IMR-90 (cell line): ENCODE measurements around the gene ATP13A2. TPM values are rescaled to one million over a fixed set of nuclear protein-coding genes. Genes with fewer than 3 reads are reported as not detected.

Source experiments
- ATAC-seq: fragments of 200-7000 bp; cut with Tn5 transposase; 2 replicates; pipeline ENCODE4 v1.9.1; 2020; ENCODE audit warnings: low read depth, mild to moderate bottlenecking, moderate library complexity
- BruUV-seq: library from RNA; stranded (reverse); fragments of 400-500 nt; replicated peaks from 2 replicates; lab custom pipeline; 2021; lab: Mats Ljungman, UMichigan
- CTCF ChIA-PET: fragments of 300-600 bp; formaldehyde crosslinking; extraction: SDS; loops from one replicate; lab custom pipeline; 2021; ENCODE audit warnings: antibody characterized with exemption; lab: Yijun Ruan, JAX
- POLR2A ChIA-PET: fragments of 300-600 bp; sonication (Branson Sonifier 250); formaldehyde crosslinking; loops from one replicate; lab custom pipeline; 2022; ENCODE audit warnings: antibody characterized with exemption; ENCODE audit not compliant: unreplicated experiment; lab: Charles Lee
- DNase-seq: peaks from one replicate; pipeline ENCODE4 v3.0.0; 2013
- H2AFZ ChIP-seq: replicated peaks from 2 replicates; pipeline ENCODE3; 2013; ENCODE audit warnings: low read length, mild to moderate bottlenecking; ENCODE audit not compliant: poor library complexity
- H2AK5ac ChIP-seq: 2 replicates; pipeline ENCODE4 v1.6.1; 2013; ENCODE audit warnings: low read depth, low read length, inconsistent platforms
- H2AK9ac ChIP-seq: replicated peaks from 2 replicates; pipeline ENCODE3; 2013; ENCODE audit warnings: mild to moderate bottlenecking, low read depth, low read length, moderate library complexity; ENCODE audit not compliant: poor library complexity
- H2BK120ac ChIP-seq: 2 replicates; pipeline ENCODE4 v1.6.1; 2013; ENCODE audit warnings: low read depth, low read length, inconsistent platforms
- H2BK15ac ChIP-seq: 3 replicates; pipeline ENCODE4 v1.6.1; 2013; ENCODE audit warnings: low read depth, low read length, inconsistent platforms
- H2BK20ac ChIP-seq: 2 replicates; pipeline ENCODE4 v1.6.1; 2013; ENCODE audit warnings: low read depth, mild to moderate bottlenecking, inconsistent platforms, low read length, moderate library complexity
- H2BK5ac ChIP-seq: 2 replicates; pipeline ENCODE4 v1.6.1; 2013; ENCODE audit warnings: mild to moderate bottlenecking, low read depth, low read length, inconsistent platforms; ENCODE audit not compliant: poor library complexity, severe bottlenecking
- H3K14ac ChIP-seq: replicated peaks from 2 replicates; pipeline ENCODE4 v1.6.1; 2013; ENCODE audit warnings: low read depth, low read length, inconsistent platforms
- H3K18ac ChIP-seq: 2 replicates; pipeline ENCODE4 v1.6.1; 2013; ENCODE audit warnings: low read depth, low read length, control low read depth
- H3K23ac ChIP-seq: 2 replicates; pipeline ENCODE4 v1.6.1; 2013; ENCODE audit warnings: low read depth, low read length, inconsistent platforms
- H3K27ac ChIP-seq: 2 replicates; pipeline ENCODE4 v1.5.1; 2013; ENCODE audit warnings: mild to moderate bottlenecking, control low read depth, low read length; ENCODE audit not compliant: insufficient read depth
- H3K27me3 ChIP-seq: 2 replicates; pipeline ENCODE4 v1.6.1; 2013; ENCODE audit warnings: low read length; ENCODE audit not compliant: control insufficient read depth, insufficient read depth
- H3K36me3 ChIP-seq: 2 replicates; pipeline ENCODE4 v1.6.1; 2013; ENCODE audit warnings: low read length, mixed read lengths; ENCODE audit not compliant: control insufficient read depth, insufficient read depth
- H3K4ac ChIP-seq: 2 replicates; pipeline ENCODE4 v1.6.1; 2013; ENCODE audit warnings: low read depth, low read length, inconsistent platforms
- H3K4me1 ChIP-seq: 2 replicates; pipeline ENCODE4 v1.6.1; 2013; ENCODE audit warnings: low read length, mixed read lengths; ENCODE audit not compliant: control insufficient read depth, insufficient read depth
- H3K4me2 ChIP-seq: 2 replicates; pipeline ENCODE4 v1.6.1; 2013; ENCODE audit warnings: low read depth, mild to moderate bottlenecking, control low read depth, low read length, moderate library complexity
- H3K4me3 ChIP-seq: 2 replicates; pipeline ENCODE4 v1.5.1; 2013; ENCODE audit warnings: low read depth, mild to moderate bottlenecking, control low read depth, low read length, moderate library complexity; ENCODE audit not compliant: insufficient read depth
- H3K56ac ChIP-seq: 2 replicates; pipeline ENCODE4 v1.6.1; 2013; ENCODE audit warnings: low read length, inconsistent platforms; ENCODE audit not compliant: insufficient read depth; ENCODE audit errors: extremely low read depth
- H3K79me1 ChIP-seq, 2 experiments: 2 replicates each; pipeline ENCODE4 v1.6.1; 2013; ENCODE audit warnings: low read length in 2 of 2, inconsistent platforms in 1 of 2, low read depth in 1 of 2
- H3K9ac ChIP-seq: 2 replicates; pipeline ENCODE4 v1.6.1; 2013; ENCODE audit warnings: low read depth, low read length, control low read depth
- H3K9me1 ChIP-seq: 2 replicates; pipeline ENCODE4 v1.6.1; 2013; ENCODE audit warnings: low read length, inconsistent platforms; ENCODE audit not compliant: insufficient read depth
- H3K9me3 ChIP-seq: 2 replicates; pipeline ENCODE4 v1.6.1; 2013; ENCODE audit warnings: low read length; ENCODE audit not compliant: control insufficient read depth, insufficient read depth
- H4K20me1 ChIP-seq: 2 replicates; pipeline ENCODE4 v1.6.1; 2013; ENCODE audit warnings: low read length, inconsistent platforms; ENCODE audit not compliant: insufficient read depth
- H4K5ac ChIP-seq: 2 replicates; pipeline ENCODE4 v1.6.1; 2013; ENCODE audit warnings: mild to moderate bottlenecking, low read depth, low read length, control low read depth
- H4K8ac ChIP-seq, 2 experiments: 2 replicates each; pipeline ENCODE4 v1.6.1; 2013; ENCODE audit warnings: low read depth in 2 of 2, low read length in 2 of 2, control low read depth in 1 of 2, inconsistent platforms in 1 of 2
- H4K91ac ChIP-seq: 2 replicates; pipeline ENCODE4 v1.6.1; 2013; ENCODE audit warnings: low read depth, low read length, inconsistent platforms; ENCODE audit not compliant: insufficient read depth
- BHLHE40 ChIP-seq: fragments of 150-350 bp; IDR thresholded peaks from 2 replicates; pipeline ENCODE4 v1.6.1; 2016; ENCODE audit warnings: mild to moderate bottlenecking, low read depth, low read length
- CEBPB ChIP-seq: IDR thresholded peaks from 2 replicates; pipeline ENCODE4 v1.6.1; 2012; ENCODE audit warnings: low read depth, low read length, improper control_type of control experiment
- FOS ChIP-seq: fragments of 150-350 bp; IDR thresholded peaks from 2 replicates; pipeline ENCODE4 v1.6.1; 2016; ENCODE audit warnings: low read depth, low read length
- MAFK ChIP-seq: IDR thresholded peaks from 2 replicates; pipeline ENCODE4 v1.6.1; 2012; ENCODE audit warnings: low read depth, low read length, improper control_type of control experiment
- MAZ ChIP-seq: IDR thresholded peaks from 2 replicates; pipeline ENCODE4 v1.6.1; 2012; ENCODE audit warnings: low read depth, mild to moderate bottlenecking, low read length, improper control_type of control experiment, moderate library complexity, borderline replicate concordance
- NFE2L2 ChIP-seq: fragments of 150-350 bp; IDR thresholded peaks from 2 replicates; pipeline ENCODE4 v1.6.1; 2016; ENCODE audit warnings: low read depth, mild to moderate bottlenecking, low read length
- POLR2A ChIP-seq: IDR thresholded peaks from 2 replicates; pipeline ENCODE4 v1.6.1; 2012; ENCODE audit warnings: mild to moderate bottlenecking, low read depth, low read length
- RAD21 ChIP-seq: IDR thresholded peaks from 2 replicates; pipeline ENCODE4 v1.6.1; 2012; ENCODE audit warnings: low read length, improper control_type of control experiment
- RCOR1 ChIP-seq: IDR thresholded peaks from 2 replicates; pipeline ENCODE4 v1.6.1; 2012; ENCODE audit warnings: mild to moderate bottlenecking, low read length, improper control_type of control experiment; ENCODE audit not compliant: insufficient replicate concordance
- RFX5 ChIP-seq: IDR thresholded peaks from 2 replicates; pipeline ENCODE4 v1.8.0; 2012; ENCODE audit warnings: low read depth, mild to moderate bottlenecking, low read length, moderate library complexity
- SMC3 ChIP-seq: fragments of 150-350 bp; IDR thresholded peaks from 2 replicates; pipeline ENCODE4 v1.6.1; 2016; ENCODE audit warnings: low read depth, mild to moderate bottlenecking, antibody characterized with exemption, low read length, moderate library complexity
- WGBS, 2 experiments: methylation state at CpG; one replicate each; pipeline versions ENCODE4 v1.1.5 to v1.1.7; 2013; ENCODE audit warnings: missing lambda C conversion rate in 2 of 2; ENCODE audit not compliant: insufficient read length in 1 of 2; ENCODE audit errors: extremely low coverage in 2 of 2; 5-methylcytosine and 5-hydroxymethylcytosine counted together
- dilution Hi-C: fragments of 300-500 bp; cut with HindIII; formaldehyde crosslinking; loops from one replicate; pipeline ENCODE4 v1.14.3; 2018; ENCODE audit warnings: low sequenced_read_pairs; ENCODE audit not compliant: unreplicated experiment
- in situ Hi-C: fragments of 300-500 bp; cut with MboI; formaldehyde crosslinking; loops from 3 replicates; pipeline ENCODE4 v1.14.3; 2019; ENCODE audit warnings: low sequenced_read_pairs, inconsistent platforms, mixed read lengths
- intact Hi-C: fragments of 100-400 bp; cut with micrococcal nuclease; formaldehyde crosslinking; loops from 2 replicates; pipeline ENCODE4 v1.10.0; 2022
- polyA plus RNA-seq, 3 experiments: library from polyadenylated mRNA; depleted of rRNA; stranded (reverse); fragments of >200 nt; gene quantifications; 2 replicates each; pipeline ENCODE4 v1.2.3, GENCODE V29; 2012; ENCODE audit warnings: low replicate concordance in 1 of 3
- total RNA-seq: library from RNA; depleted of rRNA; stranded (reverse); fragments of >200 nt; gene quantifications from 2 replicates; pipeline ENCODE4 v1.2.3, GENCODE V29; 2012
- TF ChIP-seq, protein P1 (sequence below): fragments of 150-350 bp; IDR thresholded peaks from 2 replicates; pipeline ENCODE4 v1.6.1; 2016; ENCODE audit warnings: low read depth, mild to moderate bottlenecking, low read length, moderate library complexity, borderline replicate concordance
- TF ChIP-seq, protein P2 (sequence below): conservative IDR thresholded peaks from 2 replicates; pipeline ENCODE4 v1.5.1; 2012; ENCODE audit warnings: mild to moderate bottlenecking, low read depth, low read length, improper control_type of control experiment
- TF ChIP-seq, protein P3 (sequence below): fragments of 150-350 bp; IDR thresholded peaks from 2 replicates; pipeline ENCODE4 v1.6.1; 2017; ENCODE audit warnings: mild to moderate bottlenecking, antibody characterized with exemption, low read length, low read depth

The ATP13A2 gene
- total and polyA plus RNA-seq, 2 of the 4 experiments (the other 2 are of a cell fraction), result 5.7 to 18.9 TPM

DNA sequence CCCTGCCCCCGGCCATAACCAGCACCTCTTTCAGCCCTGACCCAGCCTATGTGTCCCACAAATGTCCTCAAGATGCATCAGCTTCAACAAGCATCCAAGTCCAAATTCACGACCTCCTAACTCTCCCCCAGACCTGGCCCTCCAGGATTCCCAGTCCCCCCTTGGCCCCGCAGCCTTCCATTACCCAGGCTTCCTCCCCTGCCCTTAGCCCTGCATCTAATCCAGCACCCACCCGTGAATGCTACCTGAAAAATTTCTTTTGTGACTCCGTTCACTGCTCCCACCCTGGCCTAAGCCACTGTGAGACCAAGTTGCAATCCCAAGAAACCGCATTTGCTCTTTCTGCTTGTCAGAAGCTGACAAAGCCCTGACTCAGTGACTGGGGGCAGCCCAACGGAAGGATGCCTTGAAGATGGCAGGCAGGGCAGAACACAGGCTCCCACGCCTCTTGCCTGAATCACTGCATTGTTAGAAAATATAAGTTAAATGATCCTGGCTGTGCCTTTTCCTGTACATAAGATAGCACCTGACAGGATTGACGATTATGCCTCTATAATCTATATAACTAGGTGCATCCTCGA, 30.4 kb downstream of the ATP13A2 start:
- Histone ChIP-seq H2BK15ac (0 out of 3 replicates have a peak overlapping the region, but pooled peaks have one; percentile 15), H3K4me3 (no peak overlapping the region), H3K36me3 (no peaks in the 10 kb centered on the region; the same call in 1 of the 2 replicates), H3K9ac (no peak overlapping the region), H3K4me1 (peaks cover 9% of the 10 kb centered on the region; the same call in 1 of the 2 replicates), H3K9me1 (no peaks in the 10 kb centered on the region), H3K56ac (no peak overlapping the region), H4K20me1 (peaks cover 3% of the 10 kb centered on the region; the same call in 1 of the 2 replicates), H4K91ac (no peak overlapping the region), H4K5ac (no peak overlapping the region), H4K8ac (0 out of 4 replicates have a peak overlapping the region, but pooled peaks of 1 of the 2 experiments have one; percentile 20), H3K23ac (peak overlapping the region; percentile 6; the same call in 1 of the 2 replicates), H3K4me2 (no peak overlapping the region), H2AK5ac (peak overlapping the region; percentile 0; the same call in 1 of the 2 replicates), H2BK5ac (no peak overlapping the region), H3K14ac (peak overlapping the region; percentile 12; the same call in 1 of the 2 replicates), H2BK120ac (peak overlapping the region; percentile 7), H3K9me3 (no peaks in the 10 kb centered on the region), H3K4ac (peak overlapping the region; percentile 7), H2BK20ac (peak overlapping the region; percentile 50; the same call in 1 of the 2 replicates), H3K79me1 (no peaks in the 10 kb centered on the region; a peak in 1 of 4 replicates), H3K27ac (no peak overlapping the region), H2AK9ac (peak overlapping the region; percentile 49), H2AFZ (peak overlapping the region; percentile 69), H3K18ac (no peak overlapping the region), H3K27me3 (no peaks in the 10 kb centered on the region)
- CTCF ChIA-PET, result interaction anchor here (0.5 to 1.3 kb wide), 2 partner anchors 64 to 360 kb away, joined by 3 to 4 read pairs; no protein-coding TSS in a partner anchor
- in situ Hi-C loops, result no loop called here
- ATAC-seq (peak; percentile 27; the same call in 1 of the 2 replicates), DNase-seq (peak; percentile 92)
- WGBS, 2 experiments, result 62% methylated on average over 2 of the region's 10 CpGs; no CpG with 5 or more reads in 1 of the 2 experiments
- no TSS peak for BruUV-seq
- dilution Hi-C loops, result no loop called here
- POLR2A ChIA-PET, result no interaction called here
- intact Hi-C loops, result no loop called here
- peak; percentile 51 for TF ChIP-seq MAFK
- TF ChIP-seq CEBPB, result peak; percentile 68; the same call in 1 of the 2 replicates
- TF ChIP-seq, protein P1, sequence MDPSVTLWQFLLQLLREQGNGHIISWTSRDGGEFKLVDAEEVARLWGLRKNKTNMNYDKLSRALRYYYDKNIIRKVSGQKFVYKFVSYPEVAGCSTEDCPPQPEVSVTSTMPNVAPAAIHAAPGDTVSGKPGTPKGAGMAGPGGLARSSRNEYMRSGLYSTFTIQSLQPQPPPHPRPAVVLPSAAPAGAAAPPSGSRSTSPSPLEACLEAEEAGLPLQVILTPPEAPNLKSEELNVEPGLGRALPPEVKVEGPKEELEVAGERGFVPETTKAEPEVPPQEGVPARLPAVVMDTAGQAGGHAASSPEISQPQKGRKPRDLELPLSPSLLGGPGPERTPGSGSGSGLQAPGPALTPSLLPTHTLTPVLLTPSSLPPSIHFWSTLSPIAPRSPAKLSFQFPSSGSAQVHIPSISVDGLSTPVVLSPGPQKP, result no peak
- no peak for TF ChIP-seq RFX5
- TF ChIP-seq, protein P2, sequence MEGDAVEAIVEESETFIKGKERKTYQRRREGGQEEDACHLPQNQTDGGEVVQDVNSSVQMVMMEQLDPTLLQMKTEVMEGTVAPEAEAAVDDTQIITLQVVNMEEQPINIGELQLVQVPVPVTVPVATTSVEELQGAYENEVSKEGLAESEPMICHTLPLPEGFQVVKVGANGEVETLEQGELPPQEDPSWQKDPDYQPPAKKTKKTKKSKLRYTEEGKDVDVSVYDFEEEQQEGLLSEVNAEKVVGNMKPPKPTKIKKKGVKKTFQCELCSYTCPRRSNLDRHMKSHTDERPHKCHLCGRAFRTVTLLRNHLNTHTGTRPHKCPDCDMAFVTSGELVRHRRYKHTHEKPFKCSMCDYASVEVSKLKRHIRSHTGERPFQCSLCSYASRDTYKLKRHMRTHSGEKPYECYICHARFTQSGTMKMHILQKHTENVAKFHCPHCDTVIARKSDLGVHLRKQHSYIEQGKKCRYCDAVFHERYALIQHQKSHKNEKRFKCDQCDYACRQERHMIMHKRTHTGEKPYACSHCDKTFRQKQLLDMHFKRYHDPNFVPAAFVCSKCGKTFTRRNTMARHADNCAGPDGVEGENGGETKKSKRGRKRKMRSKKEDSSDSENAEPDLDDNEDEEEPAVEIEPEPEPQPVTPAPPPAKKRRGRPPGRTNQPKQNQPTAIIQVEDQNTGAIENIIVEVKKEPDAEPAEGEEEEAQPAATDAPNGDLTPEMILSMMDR, result no peak
- no peak for TF ChIP-seq SMC3
- TF ChIP-seq MAZ, result peak; percentile 62; the same call in 1 of the 2 replicates
- no peak for TF ChIP-seq RAD21
- 0 out of 2 replicates have a peak, but pooled peaks have one; percentile 32 for TF ChIP-seq POLR2A
- TF ChIP-seq BHLHE40, result peak; percentile 47; the same call in 1 of the 2 replicates
- no peak for TF ChIP-seq RCOR1
- TF ChIP-seq, protein P3, sequence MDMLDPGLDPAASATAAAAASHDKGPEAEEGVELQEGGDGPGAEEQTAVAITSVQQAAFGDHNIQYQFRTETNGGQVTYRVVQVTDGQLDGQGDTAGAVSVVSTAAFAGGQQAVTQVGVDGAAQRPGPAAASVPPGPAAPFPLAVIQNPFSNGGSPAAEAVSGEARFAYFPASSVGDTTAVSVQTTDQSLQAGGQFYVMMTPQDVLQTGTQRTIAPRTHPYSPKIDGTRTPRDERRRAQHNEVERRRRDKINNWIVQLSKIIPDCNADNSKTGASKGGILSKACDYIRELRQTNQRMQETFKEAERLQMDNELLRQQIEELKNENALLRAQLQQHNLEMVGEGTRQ, result no peak
- TF ChIP-seq NFE2L2, result no peak
- peak; percentile 78 for TF ChIP-seq FOS
